Measurements from ENCODE around the gene UBASH3B.

DNA sequence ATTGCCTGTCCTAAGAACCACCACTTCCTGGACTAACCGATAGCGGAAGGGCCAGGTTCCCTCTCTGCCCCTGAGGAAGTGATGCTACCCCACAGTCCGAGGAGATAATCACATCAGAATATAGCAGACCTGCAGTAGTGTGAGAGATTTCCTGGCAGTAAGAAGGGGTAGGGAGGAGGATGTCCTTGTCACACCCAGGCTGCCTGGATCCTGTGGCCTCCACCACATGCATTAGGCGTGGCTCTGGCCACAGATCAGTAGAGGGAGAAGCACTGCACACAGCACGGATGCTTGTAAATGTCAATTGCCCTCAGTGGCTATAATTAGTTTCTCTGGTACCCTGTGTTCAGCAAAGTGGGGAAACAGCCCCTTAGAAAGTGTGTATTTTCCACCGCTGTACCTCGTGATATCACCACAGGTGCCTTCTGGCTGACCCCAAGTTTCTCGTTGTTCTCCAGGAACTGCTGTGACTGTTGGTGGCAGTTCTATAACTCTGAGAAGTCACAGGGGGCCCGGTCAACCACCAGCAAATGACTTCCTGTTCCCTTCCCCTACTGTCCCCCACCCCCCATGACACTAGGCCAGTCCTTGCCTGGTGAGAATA lies 61.8 kb downstream of the UBASH3B start:
- TF ChIP-seq, protein P1, sequence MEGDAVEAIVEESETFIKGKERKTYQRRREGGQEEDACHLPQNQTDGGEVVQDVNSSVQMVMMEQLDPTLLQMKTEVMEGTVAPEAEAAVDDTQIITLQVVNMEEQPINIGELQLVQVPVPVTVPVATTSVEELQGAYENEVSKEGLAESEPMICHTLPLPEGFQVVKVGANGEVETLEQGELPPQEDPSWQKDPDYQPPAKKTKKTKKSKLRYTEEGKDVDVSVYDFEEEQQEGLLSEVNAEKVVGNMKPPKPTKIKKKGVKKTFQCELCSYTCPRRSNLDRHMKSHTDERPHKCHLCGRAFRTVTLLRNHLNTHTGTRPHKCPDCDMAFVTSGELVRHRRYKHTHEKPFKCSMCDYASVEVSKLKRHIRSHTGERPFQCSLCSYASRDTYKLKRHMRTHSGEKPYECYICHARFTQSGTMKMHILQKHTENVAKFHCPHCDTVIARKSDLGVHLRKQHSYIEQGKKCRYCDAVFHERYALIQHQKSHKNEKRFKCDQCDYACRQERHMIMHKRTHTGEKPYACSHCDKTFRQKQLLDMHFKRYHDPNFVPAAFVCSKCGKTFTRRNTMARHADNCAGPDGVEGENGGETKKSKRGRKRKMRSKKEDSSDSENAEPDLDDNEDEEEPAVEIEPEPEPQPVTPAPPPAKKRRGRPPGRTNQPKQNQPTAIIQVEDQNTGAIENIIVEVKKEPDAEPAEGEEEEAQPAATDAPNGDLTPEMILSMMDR (IDR thresholded peaks at IDR 0.05; ENCODE audit: low read depth, low read length) = no peak
- no peak for TF ChIP-seq EZH2phosphoT487 (IDR thresholded peaks at IDR 0.05; ENCODE audit: low read depth)
